ENCODE measurements around the gene PDP2.

PDP2 gene

GRCh38 chr16:66840883-66841282 is 39.4 kb upstream of the PDP2 start:
- no peaks in the 10 kb centered on the region for H3K36me3 ChIP-seq (ENCODE audit: control insufficient read depth, insufficient read depth, low read length)
- H3K79me2 ChIP-seq, result no peaks in the 10 kb centered on the region
- H3K4me3 ChIP-seq (ENCODE audit: low read depth, low read length), result no peak overlapping the region
- no peak for TF ChIP-seq CTCF (IDR thresholded peaks at IDR 0.05)
- no peaks in the 10 kb centered on the region for H3K27me3 ChIP-seq (ENCODE audit: control insufficient read depth, insufficient read depth, low read length)
- H3K4me1 ChIP-seq, result no peaks in the 10 kb centered on the region
- no peak overlapping the region for H3K9ac ChIP-seq
- H3K27ac ChIP-seq, result no peak overlapping the region
- no peaks in the 10 kb centered on the region for H3K9me3 ChIP-seq (ENCODE audit: control insufficient read depth, low read length)
- H2AFZ ChIP-seq, result no peak overlapping the region
- no peak overlapping the region for H3K4me2 ChIP-seq (ENCODE audit: low read length)

DNA sequence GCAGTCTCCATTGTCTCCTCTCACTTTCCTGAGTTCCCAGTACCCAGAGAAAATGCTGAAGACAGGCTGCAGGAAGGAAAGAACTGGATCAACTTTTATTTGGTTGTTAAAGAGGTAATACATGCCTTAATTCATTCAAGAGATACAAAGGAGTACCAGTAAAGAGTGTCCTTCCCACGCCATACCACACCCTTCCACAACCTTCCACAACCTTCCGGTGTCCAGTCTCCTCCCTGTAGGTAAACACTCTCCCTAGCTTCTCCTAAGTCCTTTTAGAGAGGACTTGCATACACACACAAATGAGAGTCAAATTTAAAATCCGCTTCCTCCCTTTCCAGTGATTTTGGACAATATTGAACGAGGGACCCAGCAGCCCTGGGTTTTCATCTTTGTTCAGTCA is 38.9 kb upstream of the PDP2 start:
- Histone ChIP-seq H3K27me3 (ENCODE audit: control insufficient read depth, insufficient read depth, low read length) (no peaks in the 10 kb centered on the region), H3K9me3 (ENCODE audit: control insufficient read depth, low read length) (no peaks in the 10 kb centered on the region), H3K27ac (no peak overlapping the region), H2AFZ (no peak overlapping the region), H3K36me3 (ENCODE audit: control insufficient read depth, insufficient read depth, low read length) (no peaks in the 10 kb centered on the region), H3K9ac (no peak overlapping the region), H3K4me3 (ENCODE audit: low read depth, low read length) (no peak overlapping the region), H3K4me1 (no peaks in the 10 kb centered on the region), H3K4me2 (ENCODE audit: low read length) (no peak overlapping the region), H3K79me2 (no peaks in the 10 kb centered on the region)
- no peak for TF ChIP-seq CTCF (IDR thresholded peaks at IDR 0.05)

DNA sequence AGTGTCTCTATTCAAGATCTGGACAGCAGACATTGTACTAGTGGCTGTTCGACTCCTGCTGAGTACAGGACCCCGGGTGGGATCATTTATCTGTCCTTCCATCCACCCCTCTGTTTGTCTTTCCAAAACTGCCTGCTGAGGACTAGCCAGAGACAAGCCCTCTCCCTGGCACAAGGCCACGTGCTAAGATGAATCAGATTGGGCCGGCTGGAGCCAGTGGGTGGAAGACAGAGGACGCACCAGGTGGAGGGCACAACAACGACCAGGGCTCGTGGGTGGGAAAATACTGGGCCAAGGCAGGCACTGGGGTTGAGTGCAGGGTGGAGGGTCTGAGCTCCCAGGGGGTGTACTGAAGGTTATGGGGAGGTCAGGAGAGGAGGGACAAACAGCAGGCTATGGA is 37.5 kb upstream of the PDP2 start:
- H3K79me2 ChIP-seq, result no peaks in the 10 kb centered on the region
- no peaks in the 10 kb centered on the region for H3K27me3 ChIP-seq (ENCODE audit: control insufficient read depth, insufficient read depth, low read length)
- no peak overlapping the region for H3K9ac ChIP-seq
- H3K9me3 ChIP-seq (ENCODE audit: control insufficient read depth, low read length), result no peaks in the 10 kb centered on the region
- H3K4me2 ChIP-seq (ENCODE audit: low read length), result no peak overlapping the region
- TF ChIP-seq CTCF (IDR thresholded peaks at IDR 0.05), result no peak
- H3K36me3 ChIP-seq (ENCODE audit: control insufficient read depth, insufficient read depth, low read length), result no peaks in the 10 kb centered on the region
- H3K4me3 ChIP-seq (ENCODE audit: low read depth, low read length), result no peak overlapping the region
- peak overlapping the region; percentile 22 for H2AFZ ChIP-seq
- H3K4me1 ChIP-seq, result no peaks in the 10 kb centered on the region
- H3K27ac ChIP-seq, result no peak overlapping the region

- Histone ChIP-seq H3K27me3 (ENCODE audit: control insufficient read depth, insufficient read depth, low read length) (no peaks in the 10 kb centered on the region), H3K9ac (no peak overlapping the region), H3K79me2 (no peaks in the 10 kb centered on the region), H3K4me3 (ENCODE audit: low read depth, low read length) (no peak overlapping the region), H2AFZ (no peak overlapping the region), H3K4me2 (ENCODE audit: low read length) (no peak overlapping the region), H3K36me3 (ENCODE audit: control insufficient read depth, insufficient read depth, low read length) (no peaks in the 10 kb centered on the region), H3K27ac (no peak overlapping the region), H3K9me3 (ENCODE audit: control insufficient read depth, low read length) (no peaks in the 10 kb centered on the region), H3K4me1 (no peaks in the 10 kb centered on the region)
- TF ChIP-seq CTCF (IDR thresholded peaks at IDR 0.05), result no peak
Measured at GRCh38 chr16:66843191-66843590, 37.1 kb upstream of the PDP2 start.

GRCh38 chr16:66844009-66844341 is 36.3 kb upstream of the PDP2 start:
- H3K79me2 ChIP-seq, result no peaks in the 10 kb centered on the region
- H3K27ac ChIP-seq, result no peak overlapping the region
- H3K4me3 ChIP-seq (ENCODE audit: low read depth, low read length), result no peak overlapping the region
- H3K4me1 ChIP-seq, result no peaks in the 10 kb centered on the region
- no peak overlapping the region for H3K9ac ChIP-seq
- TF ChIP-seq CTCF (IDR thresholded peaks at IDR 0.05), result no peak
- H3K27me3 ChIP-seq (ENCODE audit: control insufficient read depth, insufficient read depth, low read length), result no peaks in the 10 kb centered on the region
- peak overlapping the region; percentile 86 for H3K4me2 ChIP-seq (ENCODE audit: low read length)
- no peaks in the 10 kb centered on the region for H3K9me3 ChIP-seq (ENCODE audit: control insufficient read depth, low read length)
- peak overlapping the region; percentile 86 for H2AFZ ChIP-seq
- H3K36me3 ChIP-seq (ENCODE audit: control insufficient read depth, insufficient read depth, low read length), result no peaks in the 10 kb centered on the region

Data from parathyroid adenoma (tissue), 2 donors.